ENCODE measurements around the gene TRIM71. TPM values are rescaled to one million over a fixed set of nuclear protein-coding genes. Genes with fewer than 3 reads are reported as not detected.
"Not testable (repeated sequence)": the region's sequence is repeated elsewhere in the genome, so short reads cannot be mapped to it uniquely, and the experiment has no call there.

Gene TRIM71
- total and polyA plus RNA-seq, 2 experiments from 2014 or later = 1.9 to 14.5 TPM

DNA sequence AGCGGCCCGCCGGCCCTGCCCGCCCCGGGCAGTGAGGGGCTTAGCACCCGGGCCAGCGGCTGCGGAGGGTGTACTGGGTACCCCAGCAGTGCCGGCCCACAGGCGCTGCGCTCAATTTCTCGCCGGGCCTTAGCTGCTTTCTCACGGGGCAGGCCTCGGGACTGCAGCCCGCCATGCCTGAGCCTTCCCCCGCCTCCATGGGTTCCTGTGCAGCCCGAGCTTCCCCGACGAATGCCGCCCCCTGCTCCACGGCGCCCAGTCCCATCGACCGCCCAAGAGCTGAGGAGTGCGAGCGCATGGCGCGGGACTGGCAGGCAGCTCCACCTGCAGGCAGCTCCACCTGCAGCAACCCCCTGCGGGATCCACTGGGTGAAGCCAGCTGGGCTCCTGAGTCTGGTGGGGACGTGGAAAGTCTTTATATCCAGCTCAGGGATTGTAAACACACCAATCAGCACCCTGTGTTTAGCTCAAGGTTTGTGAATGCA is 85.1 kb downstream of the TRIM71 start:
- not testable (repeated sequence) for H2AFZ ChIP-seq; H3K4me1 ChIP-seq (ENCODE audit: insufficient read depth); H3K79me2 ChIP-seq; H3K9me3 ChIP-seq (ENCODE audit: low read depth); H3K27me3 ChIP-seq; H4K20me1 ChIP-seq (ENCODE audit: insufficient read depth, poor library complexity, severe bottlenecking); H3K27ac ChIP-seq; H3K36me3 ChIP-seq (replicated peaks; ENCODE audit: insufficient read depth, low read depth); H3K9me2 ChIP-seq (replicated peaks; ENCODE audit: insufficient read depth)
- TF ChIP-seq CTCF (IDR thresholded peaks at IDR 0.05; ENCODE audit: poor library complexity) = peak; percentile 70
- peak overlapping the region; percentile 35 for H3K4me3 ChIP-seq
- peak; percentile 78 for DNase-seq (ENCODE audit: low spot score)
- WGBS (ENCODE audit: low lambda C conversion rate, missing lambda C conversion rate) = 3% methylated on average over 29 of the region's 31 CpGs
- peak overlapping the region; percentile 90 for H3K4me2 ChIP-seq

GRCh38 chr3:32903953-32904352 is 86.2 kb downstream of the TRIM71 start:
- Histone ChIP-seq H3K4me2 (no peak overlapping the region), H3K27me3 (no peaks in the 10 kb centered on the region), H3K4me1 (ENCODE audit: insufficient read depth) (no peaks in the 10 kb centered on the region), H3K27ac (no peak overlapping the region), H3K4me3 (no peak overlapping the region), H2AFZ (no peak overlapping the region), H3K9me3 (ENCODE audit: low read depth) (no peaks in the 10 kb centered on the region), H3K36me3 (replicated peaks; ENCODE audit: insufficient read depth, low read depth) (no peaks in the 10 kb centered on the region), H4K20me1 (ENCODE audit: insufficient read depth, poor library complexity, severe bottlenecking) (no peaks in the 10 kb centered on the region), H3K79me2 (no peaks in the 10 kb centered on the region), H3K9me2 (replicated peaks; ENCODE audit: insufficient read depth) (no peaks in the 10 kb centered on the region)
- WGBS (ENCODE audit: low lambda C conversion rate, missing lambda C conversion rate) = 97% methylated on average over 10 of the region's 10 CpGs
- TF ChIP-seq EZH2 (IDR thresholded peaks at IDR 0.05; ENCODE audit: borderline replicate concordance) (no peak), EZH2phosphoT487 (IDR thresholded peaks at IDR 0.05; ENCODE audit: low read depth, severe bottlenecking, unreplicated experiment) (no peak), CTCF (IDR thresholded peaks at IDR 0.05; ENCODE audit: poor library complexity) (no peak)
- no peak for DNase-seq (ENCODE audit: low spot score)

DNA sequence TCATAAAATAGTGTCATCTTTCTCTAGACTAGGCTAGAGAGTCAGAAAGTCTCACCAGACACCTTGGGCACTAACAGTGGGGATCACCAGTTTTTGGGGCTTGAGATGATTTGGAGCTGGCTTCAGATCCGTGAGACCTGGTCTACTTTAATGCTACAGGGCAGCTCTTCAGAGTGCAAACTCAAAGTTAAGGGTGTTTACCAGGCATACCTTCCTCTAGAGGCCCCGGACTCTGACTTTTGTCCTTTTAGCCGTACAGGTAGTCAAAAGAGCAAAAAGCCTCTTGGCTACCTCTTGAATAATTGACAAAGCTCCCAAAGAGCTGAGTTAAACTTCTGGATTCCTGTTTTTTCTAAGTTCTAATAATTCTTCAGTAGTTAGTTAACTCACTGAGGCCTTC is 92.2 kb downstream of the TRIM71 start:
- WGBS (ENCODE audit: low lambda C conversion rate, missing lambda C conversion rate) = 71% methylated on average over 3 of the region's 3 CpGs
- Histone ChIP-seq H3K27ac (no peak overlapping the region), H3K36me3 (replicated peaks; ENCODE audit: insufficient read depth, low read depth) (no peaks in the 10 kb centered on the region), H3K27me3 (no peaks in the 10 kb centered on the region), H3K4me2 (no peak overlapping the region), H3K4me3 (no peak overlapping the region), H3K9me3 (ENCODE audit: low read depth) (no peaks in the 10 kb centered on the region), H3K79me2 (no peaks in the 10 kb centered on the region), H4K20me1 (ENCODE audit: insufficient read depth, poor library complexity, severe bottlenecking) (no peaks in the 10 kb centered on the region), H3K9me2 (replicated peaks; ENCODE audit: insufficient read depth) (no peaks in the 10 kb centered on the region), H3K4me1 (ENCODE audit: insufficient read depth) (peaks cover 8% of the 10 kb centered on the region), H2AFZ (no peak overlapping the region)
- no peak for DNase-seq (ENCODE audit: low spot score)
- no peak for TF ChIP-seq CTCF (IDR thresholded peaks at IDR 0.05; ENCODE audit: poor library complexity)
- no peak for TF ChIP-seq EZH2 (IDR thresholded peaks at IDR 0.05; ENCODE audit: borderline replicate concordance)

GRCh38 chr3:32910954-32911353 is 93.2 kb downstream of the TRIM71 start:
- Histone ChIP-seq H3K27me3 (no peaks in the 10 kb centered on the region), H2AFZ (no peak overlapping the region), H3K4me3 (no peak overlapping the region), H3K9me3 (ENCODE audit: low read depth) (no peaks in the 10 kb centered on the region), H3K27ac (no peak overlapping the region), H3K4me2 (no peak overlapping the region), H3K9me2 (replicated peaks; ENCODE audit: insufficient read depth) (no peaks in the 10 kb centered on the region), H3K4me1 (ENCODE audit: insufficient read depth) (peaks cover 8% of the 10 kb centered on the region), H4K20me1 (ENCODE audit: insufficient read depth, poor library complexity, severe bottlenecking) (no peaks in the 10 kb centered on the region), H3K36me3 (replicated peaks; ENCODE audit: insufficient read depth, low read depth) (no peaks in the 10 kb centered on the region), H3K79me2 (no peaks in the 10 kb centered on the region)
- DNase-seq (ENCODE audit: low spot score) = no peak
- TF ChIP-seq EZH2phosphoT487 (IDR thresholded peaks at IDR 0.05; ENCODE audit: low read depth, severe bottlenecking, unreplicated experiment) (no peak), CTCF (IDR thresholded peaks at IDR 0.05; ENCODE audit: poor library complexity) (no peak), EZH2 (IDR thresholded peaks at IDR 0.05; ENCODE audit: borderline replicate concordance) (no peak)
- 90% methylated on average over 2 of the region's 2 CpGs for WGBS (ENCODE audit: low lambda C conversion rate, missing lambda C conversion rate)
